ENCODE results near the gene JDP2. TPM values are rescaled to one million over a fixed set of nuclear protein-coding genes. Genes with fewer than 3 reads are reported as not detected.

The JDP2 gene
- total RNA-seq, 1 experiment from 2014 or later: 22.8 TPM

DNA sequence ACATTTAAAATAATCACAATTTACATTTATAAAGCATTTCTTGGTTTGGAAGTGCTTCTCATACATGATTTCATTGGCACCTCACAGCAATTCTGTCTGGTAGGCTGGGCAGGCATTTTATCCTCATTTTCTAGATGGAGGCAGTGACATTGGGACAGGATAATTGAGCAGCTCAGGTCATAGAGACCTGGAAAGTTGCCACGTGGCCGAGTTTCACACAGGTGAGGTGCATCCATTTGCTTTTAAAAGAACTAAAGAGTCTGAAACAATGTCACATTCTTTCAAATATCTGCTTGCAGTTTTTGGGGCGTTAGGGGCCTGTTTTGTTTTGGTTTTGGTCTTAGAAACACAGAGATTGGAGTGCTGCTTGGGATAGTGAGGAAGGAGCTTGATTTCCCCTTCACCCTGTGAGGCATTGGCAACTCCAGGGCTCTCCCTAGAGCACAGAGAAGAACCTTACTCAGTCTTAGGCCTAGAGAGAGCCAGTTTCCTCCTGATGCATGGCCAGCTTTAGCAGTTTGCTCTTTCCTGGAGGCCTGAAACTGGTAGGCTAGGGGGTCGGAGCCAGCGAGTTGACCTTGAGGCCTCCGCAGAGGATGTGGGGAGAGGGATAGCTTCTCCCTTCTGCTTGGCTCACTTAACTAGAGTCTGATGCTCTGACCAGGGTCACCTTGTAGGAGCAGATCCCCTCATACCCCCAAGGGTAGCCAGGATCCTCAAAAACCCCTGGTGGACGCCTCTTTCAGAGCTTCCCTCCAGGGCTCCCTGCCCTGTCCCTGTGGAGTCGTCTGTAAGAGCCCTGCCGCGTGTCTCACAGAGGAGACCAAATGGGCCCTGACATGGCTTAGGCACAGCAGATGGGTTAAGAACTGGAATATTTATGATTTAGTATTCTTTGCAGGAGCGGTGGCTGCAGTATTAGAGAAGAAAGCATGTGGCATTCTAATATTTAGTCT, 34.9 kb upstream of the JDP2 start:
- H3K23me2 ChIP-seq (ENCODE audit: insufficient read length, low read depth, low read length, poor library complexity, severe bottlenecking): no peaks in the 10 kb centered on the region
- H3K79me2 ChIP-seq (ENCODE audit: insufficient read depth, low read length): no peaks in the 10 kb centered on the region
- H3K4ac ChIP-seq (ENCODE audit: low read depth, low read length): no peak overlapping the region
- no peak overlapping the region for H3T11ph ChIP-seq (ENCODE audit: low read length)
- Mint-ChIP-seq H3K9me3 (no peaks in the 10 kb centered on the region), H3K27ac (peak overlapping the region in 1 of 3 experiments; percentile 24; a peak in 2 of 7 replicates), H3K27me3 (ENCODE audit: low read depth) (peaks cover 4% of the 10 kb centered on the region), H3K36me3 (ENCODE audit: insufficient read depth in 1 of 3, low read depth in 3 of 3) (no peaks in the 10 kb centered on the region), H3K4me1 (peaks cover 7 to 10% of the 10 kb centered on the region in 2 experiments), H3K4me3 (no peak overlapping the region; a peak in 1 of 5 replicates)
- H4K91ac ChIP-seq (ENCODE audit: insufficient read length, low read depth, low read length): no peak overlapping the region
- TF ChIP-seq, protein P1, sequence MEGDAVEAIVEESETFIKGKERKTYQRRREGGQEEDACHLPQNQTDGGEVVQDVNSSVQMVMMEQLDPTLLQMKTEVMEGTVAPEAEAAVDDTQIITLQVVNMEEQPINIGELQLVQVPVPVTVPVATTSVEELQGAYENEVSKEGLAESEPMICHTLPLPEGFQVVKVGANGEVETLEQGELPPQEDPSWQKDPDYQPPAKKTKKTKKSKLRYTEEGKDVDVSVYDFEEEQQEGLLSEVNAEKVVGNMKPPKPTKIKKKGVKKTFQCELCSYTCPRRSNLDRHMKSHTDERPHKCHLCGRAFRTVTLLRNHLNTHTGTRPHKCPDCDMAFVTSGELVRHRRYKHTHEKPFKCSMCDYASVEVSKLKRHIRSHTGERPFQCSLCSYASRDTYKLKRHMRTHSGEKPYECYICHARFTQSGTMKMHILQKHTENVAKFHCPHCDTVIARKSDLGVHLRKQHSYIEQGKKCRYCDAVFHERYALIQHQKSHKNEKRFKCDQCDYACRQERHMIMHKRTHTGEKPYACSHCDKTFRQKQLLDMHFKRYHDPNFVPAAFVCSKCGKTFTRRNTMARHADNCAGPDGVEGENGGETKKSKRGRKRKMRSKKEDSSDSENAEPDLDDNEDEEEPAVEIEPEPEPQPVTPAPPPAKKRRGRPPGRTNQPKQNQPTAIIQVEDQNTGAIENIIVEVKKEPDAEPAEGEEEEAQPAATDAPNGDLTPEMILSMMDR (conservative IDR thresholded peaks at IDR 0.05): no peak
- no peak overlapping the region for H2BK20ac ChIP-seq (ENCODE audit: low read depth, low read length, poor library complexity, severe bottlenecking)
- no peak overlapping the region for H3K4me2 ChIP-seq (ENCODE audit: insufficient read depth, insufficient read length, low read length)
- no peak for DNase-seq
- H4K5ac ChIP-seq (ENCODE audit: insufficient read length, low read depth, low read length): peak overlapping the region; percentile 12
- H4K8ac ChIP-seq (replicated peaks; ENCODE audit: insufficient read length, low read depth, low read length): no peak overlapping the region
- H3K9ac ChIP-seq (ENCODE audit: extremely low read depth, insufficient read length, low read length): no peak overlapping the region
- H2BK15ac ChIP-seq (ENCODE audit: low read depth, low read length): no peak overlapping the region
- H3K56ac ChIP-seq (ENCODE audit: insufficient read length, low read depth, low read length): no peak overlapping the region
- H3K18ac ChIP-seq (ENCODE audit: insufficient read length, low read depth, low read length): peak overlapping the region; percentile 48
- H4K20me1 ChIP-seq (ENCODE audit: control insufficient read depth, insufficient read depth, insufficient read length): no peaks in the 10 kb centered on the region
- H2AK5ac ChIP-seq (ENCODE audit: insufficient read length, low read length): no peak overlapping the region
- WGBS (ENCODE audit: extremely low coverage, insufficient read length, low lambda C conversion rate): no CpG with 5 or more reads among the region's 11 CpGs
- H3K79me1 ChIP-seq (ENCODE audit: insufficient read depth, low read depth, low read length, poor library complexity, severe bottlenecking): no peaks in the 10 kb centered on the region
- no peak overlapping the region for H3K23ac ChIP-seq (ENCODE audit: insufficient read length, low read depth, low read length)
- H2AFZ ChIP-seq (ENCODE audit: low read length): peak overlapping the region; percentile 52
- no peak overlapping the region for H2BK12ac ChIP-seq (ENCODE audit: insufficient read length, low read depth, low read length)
- no peak overlapping the region for H2BK120ac ChIP-seq (ENCODE audit: low read depth, low read length, poor library complexity, severe bottlenecking)
- no peak overlapping the region for H3K27ac ChIP-seq (ENCODE audit: insufficient read length, low read depth, low read length)
- no peak overlapping the region for H3K14ac ChIP-seq (ENCODE audit: insufficient read depth, low read length)
- H3K27me3 ChIP-seq (ENCODE audit: insufficient read depth, low read length): no peaks in the 10 kb centered on the region
- peaks cover 2% of the 10 kb centered on the region; the same call in 1 of the 2 replicates for H3K4me1 ChIP-seq (ENCODE audit: insufficient read depth, low read length)
- no peaks in the 10 kb centered on the region for H3K9me3 ChIP-seq (ENCODE audit: control insufficient read depth, low read depth, low read length)
- H2BK5ac ChIP-seq (ENCODE audit: insufficient read length, low read length): no peak overlapping the region
